Loucy (cell line): ENCODE results near the gene RAPGEF2.
A peak's percentile ranks its signal among the peaks of the same experiment; 100 is the strongest.

Experiments
- H2AFZ ChIP-seq: fragments of 200-600 bp; sonication (generic); 2 replicates; pipeline ENCODE4 v1.6.0; 2016; ENCODE audit warnings: antibody characterized with exemption, mild to moderate bottlenecking, low read length, moderate library complexity
- H3F3A ChIP-seq: fragments of 200-600 bp; 2 replicates; pipeline ENCODE4 v1.6.0; 2016; ENCODE audit warnings: antibody characterized with exemption, low read depth, mild to moderate bottlenecking
- H3K27me3 ChIP-seq: fragments of 200-600 bp; sonication (generic); 2 replicates; pipeline ENCODE4 v1.6.1; 2014; ENCODE audit warnings: low read length, mild to moderate bottlenecking; ENCODE audit not compliant: insufficient read depth, poor library complexity, severe bottlenecking
- H3K36me3 ChIP-seq: fragments of 200-600 bp; sonication (generic); 2 replicates; pipeline ENCODE4 v1.6.1; 2016; ENCODE audit warnings: low read length; ENCODE audit not compliant: insufficient read depth
- H3K4me1 ChIP-seq: fragments of 200-600 bp; sonication (generic); 2 replicates; pipeline ENCODE4 v1.5.1; 2014; ENCODE audit warnings: low read length, mild to moderate bottlenecking; ENCODE audit not compliant: insufficient read depth, poor library complexity, severe bottlenecking
- H3K4me2 ChIP-seq: fragments of 200-600 bp; sonication (generic); 2 replicates; pipeline ENCODE4 v1.6.0; 2014; ENCODE audit warnings: antibody characterized with exemption, low read length, low read depth, mild to moderate bottlenecking; ENCODE audit not compliant: poor library complexity, severe bottlenecking
- H3K4me3 ChIP-seq: fragments of 200-600 bp; sonication (generic); 2 replicates; pipeline ENCODE4 v1.5.1; 2014; ENCODE audit warnings: low read length, mild to moderate bottlenecking, mixed read lengths; ENCODE audit not compliant: poor library complexity, severe bottlenecking
- H3K79me2 ChIP-seq: fragments of 200-600 bp; sonication (generic); 2 replicates; pipeline ENCODE4 v1.6.1; 2014; ENCODE audit warnings: low read length; ENCODE audit not compliant: insufficient read depth
- H3K9ac ChIP-seq: fragments of 200-600 bp; sonication (generic); 2 replicates; pipeline ENCODE4 v1.6.0; 2014; ENCODE audit warnings: mild to moderate bottlenecking, low read depth, low read length, moderate library complexity; ENCODE audit not compliant: poor library complexity, severe bottlenecking
- H3K9me2 ChIP-seq: fragments of 200-600 bp; sonication (generic); replicated peaks from 2 replicates; pipeline ENCODE4 v1.6.1; 2016; ENCODE audit warnings: low read depth, low read length, mixed read lengths
- H3K9me3 ChIP-seq: fragments of 200-600 bp; sonication (generic); 2 replicates; pipeline ENCODE4 v1.6.1; 2014; ENCODE audit warnings: mild to moderate bottlenecking, antibody characterized with exemption, low read length, low read depth; ENCODE audit not compliant: insufficient read depth
- H4K20me1 ChIP-seq: fragments of 200-600 bp; sonication (generic); 2 replicates; pipeline ENCODE4 v1.6.0; 2014; ENCODE audit warnings: antibody characterized with exemption, low read length, mild to moderate bottlenecking; ENCODE audit not compliant: insufficient read depth, poor library complexity, severe bottlenecking
- EZH2phosphoT487 ChIP-seq: fragments of 200-600 bp; IDR thresholded peaks from 2 replicates; pipeline ENCODE4 v1.6.1; 2018; ENCODE audit warnings: antibody characterized with exemption, mild to moderate bottlenecking, moderate library complexity, borderline replicate concordance
- TF ChIP-seq, protein P1 (sequence below): fragments of 200-600 bp; sonication (generic); conservative IDR thresholded peaks from 2 replicates; pipeline ENCODE4 v1.5.1; 2014; ENCODE audit warnings: mild to moderate bottlenecking, antibody characterized with exemption, low read length

Gene RAPGEF2

DNA sequence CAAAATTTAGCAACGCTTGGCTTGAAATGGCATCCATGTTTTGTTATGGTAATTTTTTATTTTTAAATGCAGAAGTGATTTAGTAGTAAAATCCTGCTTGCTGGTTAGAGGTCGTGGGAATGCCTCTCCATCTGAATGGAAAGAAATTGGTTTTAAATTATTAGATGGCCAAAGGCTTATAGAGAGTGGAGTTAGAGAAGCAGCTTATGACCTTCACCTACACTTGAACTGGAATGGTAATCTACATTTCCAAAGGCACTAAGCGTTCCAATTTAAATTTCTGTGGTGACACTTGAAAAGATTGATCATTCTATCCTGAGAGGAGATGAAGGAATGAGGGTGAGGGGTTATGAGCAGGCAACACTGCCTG lies 280.7 kb downstream of the RAPGEF2 start:
- H3K9me2 ChIP-seq: no peaks in the 10 kb centered on the region
- no peaks in the 10 kb centered on the region for H3K36me3 ChIP-seq
- H3K4me1 ChIP-seq: peaks cover 9% of the 10 kb centered on the region
- no peaks in the 10 kb centered on the region for H3K79me2 ChIP-seq
- H3K27me3 ChIP-seq: no peaks in the 10 kb centered on the region
- no peaks in the 10 kb centered on the region for H4K20me1 ChIP-seq
- H3K4me2 ChIP-seq: no peak overlapping the region
- no peak overlapping the region for H2AFZ ChIP-seq
- TF ChIP-seq, protein P1, sequence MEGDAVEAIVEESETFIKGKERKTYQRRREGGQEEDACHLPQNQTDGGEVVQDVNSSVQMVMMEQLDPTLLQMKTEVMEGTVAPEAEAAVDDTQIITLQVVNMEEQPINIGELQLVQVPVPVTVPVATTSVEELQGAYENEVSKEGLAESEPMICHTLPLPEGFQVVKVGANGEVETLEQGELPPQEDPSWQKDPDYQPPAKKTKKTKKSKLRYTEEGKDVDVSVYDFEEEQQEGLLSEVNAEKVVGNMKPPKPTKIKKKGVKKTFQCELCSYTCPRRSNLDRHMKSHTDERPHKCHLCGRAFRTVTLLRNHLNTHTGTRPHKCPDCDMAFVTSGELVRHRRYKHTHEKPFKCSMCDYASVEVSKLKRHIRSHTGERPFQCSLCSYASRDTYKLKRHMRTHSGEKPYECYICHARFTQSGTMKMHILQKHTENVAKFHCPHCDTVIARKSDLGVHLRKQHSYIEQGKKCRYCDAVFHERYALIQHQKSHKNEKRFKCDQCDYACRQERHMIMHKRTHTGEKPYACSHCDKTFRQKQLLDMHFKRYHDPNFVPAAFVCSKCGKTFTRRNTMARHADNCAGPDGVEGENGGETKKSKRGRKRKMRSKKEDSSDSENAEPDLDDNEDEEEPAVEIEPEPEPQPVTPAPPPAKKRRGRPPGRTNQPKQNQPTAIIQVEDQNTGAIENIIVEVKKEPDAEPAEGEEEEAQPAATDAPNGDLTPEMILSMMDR: no peak
- no peak for TF ChIP-seq EZH2phosphoT487
- no peak overlapping the region for H3K4me3 ChIP-seq
- H3F3A ChIP-seq: no peaks in the 10 kb centered on the region
- no peaks in the 10 kb centered on the region for H3K9me3 ChIP-seq
- H3K9ac ChIP-seq: no peak overlapping the region

DNA sequence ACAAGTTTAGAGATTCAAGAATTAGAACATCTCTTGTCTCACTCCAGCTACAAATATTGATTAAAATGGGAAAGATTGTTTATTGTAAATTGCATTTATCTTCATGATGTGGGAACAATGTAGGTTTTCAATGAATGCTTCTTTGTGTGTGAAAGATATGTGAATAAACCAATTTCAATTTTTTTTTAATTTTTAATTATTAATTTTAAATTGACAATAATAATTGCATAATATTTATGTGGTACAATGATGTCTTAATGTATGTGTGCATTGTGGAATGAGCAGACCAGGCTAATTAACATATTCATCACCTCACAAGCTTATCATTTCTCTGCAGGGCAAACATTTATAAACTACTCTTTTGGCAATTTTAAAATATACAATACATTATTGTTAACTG lies 281.1 kb downstream of the RAPGEF2 start:
- no peak overlapping the region for H3K4me3 ChIP-seq
- no peaks in the 10 kb centered on the region for H3K9me2 ChIP-seq
- H4K20me1 ChIP-seq: no peaks in the 10 kb centered on the region
- peaks cover 9% of the 10 kb centered on the region for H3K4me1 ChIP-seq
- no peaks in the 10 kb centered on the region for H3K27me3 ChIP-seq
- no peak overlapping the region for H2AFZ ChIP-seq
- H3K9me3 ChIP-seq: no peaks in the 10 kb centered on the region
- H3K36me3 ChIP-seq: no peaks in the 10 kb centered on the region
- no peaks in the 10 kb centered on the region for H3K79me2 ChIP-seq
- TF ChIP-seq EZH2phosphoT487: no peak
- TF ChIP-seq, protein P1: no peak
- no peaks in the 10 kb centered on the region for H3F3A ChIP-seq
- no peak overlapping the region for H3K9ac ChIP-seq
- no peak overlapping the region for H3K4me2 ChIP-seq

DNA sequence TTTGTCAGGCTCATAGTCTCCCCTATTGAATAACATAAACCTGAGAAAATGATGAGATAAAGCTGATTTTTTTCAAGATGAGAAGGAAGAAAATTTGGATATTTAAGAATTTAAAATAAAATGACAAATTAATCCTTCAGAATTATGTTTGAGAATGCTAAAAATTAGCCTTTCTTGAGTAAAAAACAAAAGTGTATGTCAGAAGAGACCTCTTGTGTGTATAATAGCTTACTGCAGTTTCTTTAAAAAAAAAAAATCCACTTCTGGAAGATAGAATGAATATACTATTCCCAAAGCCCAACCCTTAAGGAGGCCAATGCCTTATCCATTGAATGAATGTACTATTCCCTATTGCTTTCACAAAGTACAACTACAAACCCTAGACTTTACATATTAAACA lies 281.8 kb downstream of the RAPGEF2 start:
- no peak overlapping the region for H3K4me2 ChIP-seq
- no peak overlapping the region for H3K4me3 ChIP-seq
- no peaks in the 10 kb centered on the region for H3F3A ChIP-seq
- H3K9me3 ChIP-seq: no peaks in the 10 kb centered on the region
- H4K20me1 ChIP-seq: no peaks in the 10 kb centered on the region
- H2AFZ ChIP-seq: no peak overlapping the region
- H3K27me3 ChIP-seq: no peaks in the 10 kb centered on the region
- no peaks in the 10 kb centered on the region for H3K9me2 ChIP-seq
- H3K79me2 ChIP-seq: no peaks in the 10 kb centered on the region
- H3K4me1 ChIP-seq: peaks cover 9% of the 10 kb centered on the region
- no peak overlapping the region for H3K9ac ChIP-seq
- TF ChIP-seq, protein P1: peak; percentile 47
- TF ChIP-seq EZH2phosphoT487: no peak
- no peaks in the 10 kb centered on the region for H3K36me3 ChIP-seq
